GM21576 (cell line): Measurements from ENCODE around the gene CKB.

Experiments
- ATAC-seq: cut with Tn5 transposase; IDR thresholded peaks from one replicate; pipeline ENCODE4 v1.9.1; 2021; ENCODE audit warnings: mild to moderate bottlenecking, moderate library complexity; ENCODE audit not compliant: unreplicated experiment

CKB gene

GRCh38 chr14:103550451-103551337 is 28.1 kb upstream of the CKB start:
- no peak for ATAC-seq

DNA sequence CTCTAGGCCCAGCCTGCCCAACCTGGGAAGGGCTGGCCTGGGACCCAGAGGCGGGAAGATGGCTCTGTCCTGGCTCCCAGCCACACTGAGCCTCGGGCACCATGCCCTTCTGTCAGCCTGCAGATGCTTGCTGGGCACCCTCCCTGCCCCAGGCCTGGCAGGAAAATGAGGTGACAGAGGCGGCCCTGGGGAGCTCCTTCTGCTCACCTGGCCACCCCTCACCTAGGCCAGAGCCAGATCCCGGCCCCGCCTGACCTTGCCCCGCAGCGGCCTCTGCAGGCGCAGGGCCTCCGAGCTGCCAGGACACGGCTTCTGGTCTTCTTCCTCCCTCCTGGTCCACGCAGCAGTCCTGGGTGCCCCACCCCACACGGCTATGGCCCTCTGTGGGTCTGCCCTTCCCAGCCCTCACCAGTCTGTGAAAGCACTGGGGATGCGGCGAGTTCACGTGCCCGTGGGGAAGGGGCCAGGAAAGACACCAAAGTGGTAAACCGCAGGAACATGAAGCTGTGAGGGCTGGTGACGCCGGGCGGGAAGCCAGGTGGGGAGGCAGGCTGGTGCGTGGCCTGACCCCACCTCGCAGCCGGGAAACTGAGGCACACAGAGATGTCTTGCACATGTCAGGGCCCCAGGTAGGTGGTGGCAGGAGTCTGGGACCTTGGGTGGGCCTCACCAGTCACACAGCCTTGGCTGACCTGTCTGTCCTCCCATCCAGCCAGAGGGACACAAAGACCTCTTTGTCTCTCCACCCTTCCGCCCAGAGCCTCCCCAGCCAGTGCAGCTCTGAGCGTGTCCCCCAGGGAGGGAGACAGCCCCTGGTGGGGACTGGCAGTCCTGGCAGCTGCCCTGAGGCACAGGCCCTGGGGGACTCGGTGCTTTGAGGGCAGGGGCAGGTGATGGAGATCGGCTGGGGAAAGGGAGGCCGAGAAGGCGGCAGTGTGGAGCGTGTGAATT is 27.0 kb upstream of the CKB start:
- ATAC-seq = no peak

DNA sequence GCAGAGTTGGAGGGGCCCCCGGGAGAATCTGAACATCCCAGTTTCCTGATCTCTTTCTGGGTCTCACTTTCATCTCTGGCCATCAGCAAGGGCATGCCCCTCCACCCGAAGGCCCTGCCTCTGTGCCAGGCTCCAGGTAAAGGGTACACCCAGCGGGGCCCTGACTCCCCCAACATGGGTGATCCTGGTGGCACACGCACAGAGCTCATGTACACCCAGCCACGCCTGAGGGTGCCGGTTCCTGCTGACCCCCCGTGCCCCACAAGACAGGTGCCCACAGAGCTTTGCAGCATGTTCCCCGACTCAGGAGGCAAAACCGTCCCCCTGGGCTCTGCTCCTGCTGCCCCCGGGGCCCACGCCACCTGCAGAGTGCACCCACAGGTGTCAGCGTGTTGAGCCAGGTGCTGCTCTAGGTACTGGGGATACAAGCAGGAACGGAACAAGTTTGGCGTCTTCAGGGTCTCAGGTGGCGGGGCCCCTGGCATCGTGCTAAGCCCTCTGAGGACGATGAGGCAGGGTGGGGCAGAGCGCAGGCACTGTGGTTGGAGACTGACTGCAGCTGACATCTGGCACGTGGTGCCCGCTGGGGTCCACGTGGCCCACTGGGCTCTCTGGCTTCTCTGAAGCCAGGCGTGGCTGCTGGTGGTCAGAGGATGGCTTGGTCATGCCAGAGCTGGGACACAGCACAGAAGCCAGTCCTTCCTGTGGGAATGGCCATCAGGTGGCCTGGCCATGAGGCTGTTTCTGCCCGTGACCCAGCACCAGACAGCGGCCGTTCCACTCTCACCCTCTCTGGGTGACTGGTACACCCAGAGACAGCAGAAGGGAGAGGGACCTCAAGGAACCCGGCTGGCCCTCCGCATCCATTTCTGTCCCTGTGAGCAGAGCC is 26.1 kb upstream of the CKB start:
- no peak for ATAC-seq

DNA sequence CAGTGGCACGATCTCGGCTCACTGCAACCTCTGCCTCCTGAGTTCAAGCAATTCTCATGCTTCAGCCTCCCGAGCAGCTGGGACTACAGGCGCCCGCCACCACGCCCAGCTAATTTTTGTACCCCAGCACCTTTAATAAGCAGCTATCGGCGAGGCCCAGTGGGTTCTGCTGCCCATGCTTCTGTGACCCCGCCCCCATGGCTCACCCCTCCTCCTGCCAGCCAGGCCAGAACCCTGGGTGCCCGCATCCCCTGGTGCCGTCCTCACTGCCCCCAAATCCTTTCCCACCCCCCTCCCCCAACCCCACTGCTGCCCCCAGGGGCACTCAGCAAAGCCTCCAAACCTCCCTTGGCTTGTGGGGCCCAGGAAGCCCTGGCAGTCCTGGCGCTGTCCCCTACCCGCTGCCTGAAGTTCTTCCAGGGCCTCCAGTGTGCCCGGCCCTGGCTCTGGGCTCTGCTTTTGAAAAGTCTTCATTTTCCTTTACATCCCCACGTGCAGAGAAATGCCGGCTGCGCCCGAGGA is 25.4 kb upstream of the CKB start:
- ATAC-seq = no peak

DNA sequence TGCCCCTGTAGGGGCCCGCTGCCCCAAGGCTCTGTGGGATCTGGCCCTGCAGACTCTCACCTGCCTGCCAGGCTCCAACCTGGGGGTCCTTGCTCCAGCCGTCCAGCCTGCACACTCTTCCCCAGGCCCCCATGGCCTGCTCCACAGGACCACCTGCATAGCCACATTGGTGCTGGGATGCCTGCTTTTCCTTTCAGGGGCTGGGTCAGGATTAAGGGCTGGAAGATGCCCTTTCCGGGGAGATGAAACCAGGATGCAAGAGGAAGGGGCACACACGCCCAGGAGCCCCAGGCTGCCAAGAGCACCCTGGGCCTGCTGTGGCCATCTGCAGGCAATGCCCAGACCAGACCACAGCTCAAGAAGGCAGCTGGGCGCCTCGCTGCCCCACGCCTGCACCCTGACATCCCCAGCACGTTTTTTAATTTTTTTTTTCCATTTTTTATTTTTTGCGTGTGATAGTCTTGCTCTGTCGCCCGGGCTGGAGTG is 24.9 kb upstream of the CKB start:
- no peak for ATAC-seq

GRCh38 chr14:103546652-103547454 is 24.2 kb upstream of the CKB start:
- no peak for ATAC-seq

DNA sequence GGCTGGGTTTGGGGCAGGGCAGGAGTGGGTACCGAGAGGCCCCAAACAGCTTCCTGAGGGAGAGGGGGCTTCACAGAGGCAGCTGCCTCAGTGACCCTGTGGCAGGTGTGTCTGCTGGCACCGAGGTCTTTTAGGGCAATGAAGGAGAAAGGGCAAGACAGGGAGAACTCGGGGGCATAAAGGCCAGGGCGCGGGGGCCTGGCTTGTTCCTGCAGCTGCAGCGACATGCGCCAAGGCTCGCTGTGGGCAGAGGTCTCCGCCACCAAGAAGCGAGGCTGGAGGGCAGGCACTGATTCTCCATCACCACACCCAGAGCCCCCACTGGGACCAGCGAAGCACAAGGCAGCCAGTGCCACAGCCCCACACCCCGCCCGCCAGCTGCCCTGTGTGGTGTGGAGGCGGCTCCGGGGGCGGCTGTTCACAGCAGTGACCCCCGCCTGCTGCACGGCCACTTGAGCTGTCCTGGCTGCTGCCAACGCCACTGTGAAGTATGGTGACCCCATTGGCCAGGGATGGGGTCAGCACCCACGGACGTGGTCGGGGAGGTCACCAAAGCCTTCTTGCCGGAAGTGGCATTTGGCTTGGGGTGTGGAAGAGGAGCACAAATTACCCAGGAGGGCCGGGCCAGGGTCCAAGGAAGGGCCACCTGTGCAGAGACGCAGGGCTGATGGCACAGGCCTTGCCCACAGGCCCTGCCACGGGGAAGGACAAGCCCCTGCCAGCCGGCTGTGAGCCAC is 23.5 kb upstream of the CKB start:
- ATAC-seq = no peak

DNA sequence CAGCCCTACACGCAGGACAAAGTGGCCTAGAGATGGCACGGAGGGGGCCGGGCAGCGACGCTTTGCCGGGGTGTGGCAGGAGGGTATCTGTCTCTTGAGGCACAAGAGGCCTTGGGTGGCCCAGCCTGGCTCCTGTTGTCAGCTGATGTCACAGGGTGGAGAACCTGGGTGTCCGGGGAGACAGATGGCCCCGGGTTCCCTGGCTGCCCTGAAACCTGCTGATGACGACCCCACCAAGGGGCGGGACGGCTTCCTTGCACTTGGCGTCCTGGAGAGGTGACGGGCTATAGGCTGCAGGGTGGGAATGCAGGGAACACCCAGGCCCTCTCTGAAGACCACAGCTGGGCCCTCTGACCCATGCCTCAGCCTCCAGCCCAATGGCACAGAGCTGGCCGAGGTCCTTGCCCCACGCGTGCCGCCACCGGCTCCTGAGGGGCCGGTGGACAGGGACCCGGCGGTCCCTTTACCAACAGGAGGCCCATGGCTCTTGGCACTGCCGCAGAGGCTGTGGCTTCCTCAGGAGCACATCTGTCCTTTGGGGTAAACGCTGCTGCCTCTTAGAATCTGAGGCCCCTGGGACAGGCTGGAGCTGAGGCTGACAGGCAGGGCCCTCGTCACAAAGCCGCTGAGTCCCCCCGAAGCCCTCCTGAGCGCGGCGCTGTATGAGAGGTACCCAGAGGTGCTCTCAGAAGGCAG is 22.7 kb upstream of the CKB start:
- ATAC-seq = no peak

DNA sequence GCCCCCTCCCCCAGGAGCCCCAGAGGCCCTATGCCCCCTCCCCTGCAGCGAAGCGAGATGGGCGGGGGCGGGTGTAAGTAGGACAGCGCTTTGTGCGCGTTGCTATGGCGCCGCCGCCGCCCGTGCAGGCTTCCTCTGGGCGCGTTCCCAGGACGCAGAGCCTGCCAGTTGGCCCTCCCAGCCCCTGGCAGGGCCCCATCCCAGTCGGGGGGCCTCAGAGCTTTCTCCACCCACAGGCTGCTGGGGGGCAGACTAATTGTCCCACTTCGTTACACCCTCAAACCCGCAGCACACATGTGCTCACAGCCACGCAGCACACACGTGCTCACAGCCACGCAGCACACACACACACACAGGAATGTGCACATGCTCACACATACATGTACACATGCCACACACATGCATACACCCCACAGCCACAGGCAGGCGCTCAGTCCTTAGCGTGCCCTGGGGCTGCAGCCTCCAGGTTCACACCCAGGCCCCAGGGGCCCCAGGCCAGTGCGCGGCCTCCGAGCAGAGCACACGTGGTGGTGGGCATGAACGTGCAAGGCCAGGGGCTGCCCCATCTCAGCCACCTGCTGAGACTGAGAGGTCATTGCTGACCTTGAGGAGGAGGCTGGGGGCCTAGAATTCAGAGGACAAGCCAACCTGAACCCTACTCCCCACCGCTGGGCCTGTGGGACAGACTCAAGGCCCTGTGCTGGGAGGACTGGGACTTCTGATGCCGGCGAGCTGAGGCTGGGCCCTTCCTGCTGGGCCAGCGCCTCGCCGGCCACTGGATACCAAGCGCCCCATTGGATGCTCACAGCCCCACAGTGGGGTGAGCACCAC is 22.0 kb upstream of the CKB start:
- no peak for ATAC-seq

GRCh38 chr14:103543721-103544387 is 21.2 kb upstream of the CKB start:
- ATAC-seq = no peak

DNA sequence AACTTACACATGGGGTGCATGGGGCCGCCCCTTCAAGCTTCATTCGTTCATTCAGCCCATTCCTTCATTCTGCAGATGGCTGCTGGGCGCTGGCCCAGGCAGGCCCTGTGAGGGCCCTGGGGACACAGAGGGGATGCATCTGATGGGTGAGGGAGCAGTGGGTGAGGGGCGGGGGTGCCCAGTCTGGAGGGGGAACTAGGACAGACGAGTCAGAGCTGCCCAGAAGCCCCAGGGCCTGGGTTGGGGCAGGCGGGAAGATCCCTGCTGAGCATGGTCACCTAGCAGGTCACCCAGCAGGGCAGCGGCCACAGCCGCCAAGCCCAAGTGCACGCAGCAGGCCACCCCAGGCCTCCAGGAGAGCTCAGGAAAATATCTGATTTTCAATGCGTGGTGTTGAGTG is 20.5 kb upstream of the CKB start:
- no peak for ATAC-seq

DNA sequence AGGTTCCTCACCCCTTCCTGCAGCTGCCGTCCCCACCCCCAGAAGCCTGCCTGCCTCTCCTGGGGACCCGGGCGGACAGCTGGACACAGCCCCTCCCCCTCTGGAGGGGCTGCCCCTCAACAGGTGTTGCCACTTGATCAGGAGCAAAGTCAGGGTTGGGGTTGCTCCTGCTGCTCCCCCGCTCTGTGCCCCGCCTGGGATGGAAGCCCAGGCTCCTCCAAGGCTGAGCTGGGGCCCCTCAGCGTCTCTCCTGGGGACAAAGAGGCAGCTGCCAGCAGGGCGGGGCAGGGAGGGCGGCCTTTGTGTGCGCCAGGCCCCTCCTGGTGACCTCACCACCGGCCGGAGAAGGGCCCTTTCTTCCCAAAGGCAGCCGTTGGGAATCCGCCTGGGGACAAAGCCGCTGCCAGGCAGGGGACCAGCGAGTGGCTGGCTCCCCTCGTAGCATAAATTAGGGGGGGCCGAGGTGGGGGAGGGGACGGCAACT is 20.0 kb upstream of the CKB start:
- no peak for ATAC-seq

DNA sequence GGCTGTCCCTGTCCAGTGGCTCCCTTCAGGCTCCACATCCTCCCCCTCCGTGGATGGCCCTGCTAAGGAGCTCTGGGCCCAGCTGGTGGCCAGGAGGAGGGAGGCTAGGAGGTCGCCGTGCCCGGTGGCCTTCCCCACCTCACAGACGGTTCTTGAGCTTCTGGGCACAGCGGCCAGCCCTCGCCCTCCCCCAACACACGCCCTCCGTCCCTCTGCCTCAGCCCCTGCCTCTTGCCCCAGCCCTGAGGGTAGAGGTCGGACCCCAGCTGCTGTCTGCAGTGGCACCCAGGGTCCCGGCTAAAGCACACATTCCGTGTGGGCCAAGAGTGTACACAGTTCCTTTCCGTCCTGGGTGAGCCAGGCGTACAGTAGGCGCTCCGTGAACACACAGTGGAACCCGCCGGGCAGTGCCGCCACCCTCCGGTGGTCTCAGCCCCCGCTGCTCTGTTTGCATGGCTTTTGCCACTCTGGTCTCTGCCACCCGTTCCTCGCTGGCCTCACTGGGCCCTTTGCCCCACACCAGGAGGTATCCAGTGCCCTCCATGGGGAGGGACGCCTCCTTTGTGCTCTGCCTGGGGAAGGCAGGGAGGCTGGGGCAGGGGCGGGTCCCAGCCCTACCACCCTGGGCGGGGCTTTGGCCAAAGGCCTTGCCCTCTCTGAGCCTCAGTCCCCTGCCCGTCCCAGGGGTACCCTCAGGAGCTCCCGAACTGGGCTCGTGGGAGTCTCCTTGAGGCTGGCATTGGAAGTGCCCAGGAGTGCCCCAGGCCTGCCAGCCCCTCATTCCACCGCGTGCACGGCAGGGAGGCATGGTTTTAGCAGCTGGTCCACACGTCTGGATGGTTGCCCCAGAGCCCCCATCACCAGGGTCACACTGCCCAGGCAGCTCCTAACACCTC is 19.3 kb upstream of the CKB start:
- ATAC-seq = no peak

- ATAC-seq = no peak
Measured at GRCh38 chr14:103540821-103541708, 18.4 kb upstream of the CKB start.
